Endothelial cell of coronary artery (primary cell): ENCODE measurements around the gene ADGRB2. TPM values are rescaled to one million over a fixed set of nuclear protein-coding genes. Genes with fewer than 3 reads are reported as not detected.

Experiments used
- total RNA-seq: library from RNA; depleted of rRNA; stranded (reverse); fragments of >200 nt; gene quantifications from 2 replicates; pipeline ENCODE4 v1.2.3, GENCODE V29; 2014

The ADGRB2 gene, protein sequence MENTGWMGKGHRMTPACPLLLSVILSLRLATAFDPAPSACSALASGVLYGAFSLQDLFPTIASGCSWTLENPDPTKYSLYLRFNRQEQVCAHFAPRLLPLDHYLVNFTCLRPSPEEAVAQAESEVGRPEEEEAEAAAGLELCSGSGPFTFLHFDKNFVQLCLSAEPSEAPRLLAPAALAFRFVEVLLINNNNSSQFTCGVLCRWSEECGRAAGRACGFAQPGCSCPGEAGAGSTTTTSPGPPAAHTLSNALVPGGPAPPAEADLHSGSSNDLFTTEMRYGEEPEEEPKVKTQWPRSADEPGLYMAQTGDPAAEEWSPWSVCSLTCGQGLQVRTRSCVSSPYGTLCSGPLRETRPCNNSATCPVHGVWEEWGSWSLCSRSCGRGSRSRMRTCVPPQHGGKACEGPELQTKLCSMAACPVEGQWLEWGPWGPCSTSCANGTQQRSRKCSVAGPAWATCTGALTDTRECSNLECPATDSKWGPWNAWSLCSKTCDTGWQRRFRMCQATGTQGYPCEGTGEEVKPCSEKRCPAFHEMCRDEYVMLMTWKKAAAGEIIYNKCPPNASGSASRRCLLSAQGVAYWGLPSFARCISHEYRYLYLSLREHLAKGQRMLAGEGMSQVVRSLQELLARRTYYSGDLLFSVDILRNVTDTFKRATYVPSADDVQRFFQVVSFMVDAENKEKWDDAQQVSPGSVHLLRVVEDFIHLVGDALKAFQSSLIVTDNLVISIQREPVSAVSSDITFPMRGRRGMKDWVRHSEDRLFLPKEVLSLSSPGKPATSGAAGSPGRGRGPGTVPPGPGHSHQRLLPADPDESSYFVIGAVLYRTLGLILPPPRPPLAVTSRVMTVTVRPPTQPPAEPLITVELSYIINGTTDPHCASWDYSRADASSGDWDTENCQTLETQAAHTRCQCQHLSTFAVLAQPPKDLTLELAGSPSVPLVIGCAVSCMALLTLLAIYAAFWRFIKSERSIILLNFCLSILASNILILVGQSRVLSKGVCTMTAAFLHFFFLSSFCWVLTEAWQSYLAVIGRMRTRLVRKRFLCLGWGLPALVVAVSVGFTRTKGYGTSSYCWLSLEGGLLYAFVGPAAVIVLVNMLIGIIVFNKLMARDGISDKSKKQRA (N-terminal part only)
- total RNA-seq, result 0.85 and 1.2 TPM in 2 replicates

GRCh38 chr1:31764312-31765040 is at the start of gene ADGRB2:
Gene ADGRB2 (minus strand): TSS chr1:31764340. CDS start chr1:31757221, 7,119 bp downstream.

DNA sequence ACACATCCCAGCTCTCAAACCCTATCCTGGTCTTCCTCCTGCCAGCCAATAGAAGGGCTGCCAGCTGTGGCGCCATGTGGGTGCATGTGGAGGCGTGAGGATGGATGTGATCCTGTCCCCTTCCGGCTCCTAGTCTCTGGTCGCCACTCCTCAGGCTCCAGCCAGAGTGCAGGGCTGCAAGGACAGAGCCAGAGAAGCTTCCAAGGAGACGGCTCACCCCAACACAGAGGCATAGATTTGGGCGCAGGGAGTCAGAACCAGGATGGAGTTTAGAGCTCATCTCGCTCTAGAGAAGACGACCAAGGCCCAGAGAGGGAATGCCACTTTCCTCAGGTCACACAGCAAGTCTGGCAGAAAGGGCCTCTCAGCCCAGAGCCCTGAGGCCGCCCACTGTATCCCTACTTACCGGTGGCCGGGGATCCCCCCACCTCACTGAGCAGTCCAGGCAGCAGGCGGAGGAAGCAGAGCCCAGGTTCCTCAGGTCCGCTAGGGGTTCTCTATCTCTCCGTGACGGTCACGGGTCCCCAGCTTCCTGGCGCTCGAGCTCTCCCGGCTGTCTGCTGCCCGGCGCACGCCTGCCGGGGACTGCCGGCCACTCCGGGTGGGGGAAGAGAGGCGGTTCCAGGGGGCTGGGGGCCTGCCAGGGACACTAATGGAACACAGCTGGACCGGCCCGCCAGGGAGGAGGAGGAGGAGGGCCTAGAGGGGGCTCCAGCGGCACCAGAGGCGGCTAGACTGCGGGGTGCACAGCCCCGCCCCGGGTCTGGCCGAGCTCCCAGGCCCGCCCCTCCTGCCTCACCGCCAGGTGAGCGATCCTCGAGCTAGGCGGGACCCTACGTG is 60.5 kb downstream of the ADGRB2 start, which contains the start of gene COL16A1:
Gene COL16A1 (minus strand): TSS at position 587 of the 840 bp plus-strand sequence. CDS start 1,824 bp downstream, outside the sequence.

Other genes starting within 250 kb of the ADGRB2 start
- 336 and 343 TPM in 2 replicates for gene TINAGL1, start 187.8 kb downstream of the ADGRB2 start, total RNA-seq
- 0.28 and 0.54 TPM in 2 replicates for gene HCRTR1, start 146.7 kb downstream of the ADGRB2 start, total RNA-seq
- gene PEF1, start 119.5 kb downstream of the ADGRB2 start, total RNA-seq, result 63.7 and 69.3 TPM in 2 replicates
- 0.54 and 1.0 TPM in 2 replicates for gene COL16A1, start 60.3 kb downstream of the ADGRB2 start, total RNA-seq
- gene SPOCD1, start 51.7 kb upstream of the ADGRB2 start, total RNA-seq, result 33.4 and 49.5 TPM in 2 replicates
- gene PTP4A2, start 174.0 kb upstream of the ADGRB2 start, total RNA-seq, result 262 and 303 TPM in 2 replicates
- 53.1 and 68.0 TPM in 2 replicates for gene KHDRBS1, start 249.5 kb upstream of the ADGRB2 start, total RNA-seq